ENCODE results near the gene AUTS2. TPM values are rescaled to one million over a fixed set of nuclear protein-coding genes. Genes with fewer than 3 reads are reported as not detected.
"Not testable (repeated sequence)": the region's sequence is repeated elsewhere in the genome, so short reads cannot be mapped to it uniquely, and the experiment has no call there.

AUTS2 gene
- total RNA-seq, 1 donor from 2014 or later: 94.1 TPM

DNA sequence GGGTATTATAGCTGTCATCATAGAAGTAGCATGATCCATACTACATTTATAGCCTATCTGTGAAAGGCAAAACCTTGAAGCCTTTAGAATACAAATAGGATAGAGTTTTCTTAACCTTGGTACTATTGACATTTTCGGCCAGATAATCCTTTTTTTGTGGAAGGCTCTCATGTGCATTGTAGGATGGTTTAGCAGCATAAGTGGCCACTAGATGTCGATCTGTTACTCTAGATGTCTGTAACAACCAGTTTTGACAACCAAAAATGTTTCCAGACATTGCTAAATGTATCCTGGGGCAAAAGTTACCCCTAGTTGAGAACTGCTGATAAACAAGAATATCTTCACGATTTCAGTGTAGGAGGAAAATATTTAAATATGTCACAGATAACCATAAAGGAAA is 1214.2 kb downstream of the AUTS2 start:
- H3K27me3 Mint-ChIP-seq: peaks cover 6% of the 10 kb centered on the region
- no peaks in the 10 kb centered on the region for H3K4me1 Mint-ChIP-seq (ENCODE audit: unreplicated experiment)
- no peak overlapping the region for H3K27ac Mint-ChIP-seq
- H3K4me3 Mint-ChIP-seq: no peak overlapping the region
- DNase-seq (ENCODE audit: extremely low spot score, unreplicated experiment): no peak
- H3K36me3 Mint-ChIP-seq: no peaks in the 10 kb centered on the region
- no peaks in the 10 kb centered on the region for H3K9me3 Mint-ChIP-seq
- TF ChIP-seq, protein P1, sequence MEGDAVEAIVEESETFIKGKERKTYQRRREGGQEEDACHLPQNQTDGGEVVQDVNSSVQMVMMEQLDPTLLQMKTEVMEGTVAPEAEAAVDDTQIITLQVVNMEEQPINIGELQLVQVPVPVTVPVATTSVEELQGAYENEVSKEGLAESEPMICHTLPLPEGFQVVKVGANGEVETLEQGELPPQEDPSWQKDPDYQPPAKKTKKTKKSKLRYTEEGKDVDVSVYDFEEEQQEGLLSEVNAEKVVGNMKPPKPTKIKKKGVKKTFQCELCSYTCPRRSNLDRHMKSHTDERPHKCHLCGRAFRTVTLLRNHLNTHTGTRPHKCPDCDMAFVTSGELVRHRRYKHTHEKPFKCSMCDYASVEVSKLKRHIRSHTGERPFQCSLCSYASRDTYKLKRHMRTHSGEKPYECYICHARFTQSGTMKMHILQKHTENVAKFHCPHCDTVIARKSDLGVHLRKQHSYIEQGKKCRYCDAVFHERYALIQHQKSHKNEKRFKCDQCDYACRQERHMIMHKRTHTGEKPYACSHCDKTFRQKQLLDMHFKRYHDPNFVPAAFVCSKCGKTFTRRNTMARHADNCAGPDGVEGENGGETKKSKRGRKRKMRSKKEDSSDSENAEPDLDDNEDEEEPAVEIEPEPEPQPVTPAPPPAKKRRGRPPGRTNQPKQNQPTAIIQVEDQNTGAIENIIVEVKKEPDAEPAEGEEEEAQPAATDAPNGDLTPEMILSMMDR (conservative IDR thresholded peaks at IDR 0.05): peak; percentile 48

DNA sequence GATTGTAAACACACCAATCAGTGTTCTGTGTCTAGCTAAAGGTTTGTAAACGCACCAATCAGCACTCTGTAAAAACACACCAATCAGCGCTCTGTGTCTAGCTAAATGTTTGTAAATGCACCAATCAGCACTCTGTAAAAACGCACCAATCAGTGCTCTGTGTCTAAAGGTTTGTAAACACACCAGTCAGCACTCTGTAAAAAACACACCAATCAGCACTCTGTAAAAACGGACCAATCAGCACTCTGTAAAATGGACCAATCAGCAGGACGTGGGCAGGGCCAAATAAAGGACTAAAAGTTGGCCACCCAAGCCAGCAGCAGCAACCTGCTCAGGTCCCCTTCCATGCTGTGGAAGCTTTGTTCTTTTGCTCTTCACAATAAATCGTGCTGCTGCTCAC is 1224.2 kb downstream of the AUTS2 start:
- H3K27me3 Mint-ChIP-seq: peaks cover 11% of the 10 kb centered on the region
- not testable (repeated sequence) for H3K9me3 Mint-ChIP-seq; H3K4me1 Mint-ChIP-seq (ENCODE audit: unreplicated experiment); H3K36me3 Mint-ChIP-seq; H3K27ac Mint-ChIP-seq; DNase-seq (ENCODE audit: extremely low spot score, unreplicated experiment); H3K4me3 Mint-ChIP-seq

DNA sequence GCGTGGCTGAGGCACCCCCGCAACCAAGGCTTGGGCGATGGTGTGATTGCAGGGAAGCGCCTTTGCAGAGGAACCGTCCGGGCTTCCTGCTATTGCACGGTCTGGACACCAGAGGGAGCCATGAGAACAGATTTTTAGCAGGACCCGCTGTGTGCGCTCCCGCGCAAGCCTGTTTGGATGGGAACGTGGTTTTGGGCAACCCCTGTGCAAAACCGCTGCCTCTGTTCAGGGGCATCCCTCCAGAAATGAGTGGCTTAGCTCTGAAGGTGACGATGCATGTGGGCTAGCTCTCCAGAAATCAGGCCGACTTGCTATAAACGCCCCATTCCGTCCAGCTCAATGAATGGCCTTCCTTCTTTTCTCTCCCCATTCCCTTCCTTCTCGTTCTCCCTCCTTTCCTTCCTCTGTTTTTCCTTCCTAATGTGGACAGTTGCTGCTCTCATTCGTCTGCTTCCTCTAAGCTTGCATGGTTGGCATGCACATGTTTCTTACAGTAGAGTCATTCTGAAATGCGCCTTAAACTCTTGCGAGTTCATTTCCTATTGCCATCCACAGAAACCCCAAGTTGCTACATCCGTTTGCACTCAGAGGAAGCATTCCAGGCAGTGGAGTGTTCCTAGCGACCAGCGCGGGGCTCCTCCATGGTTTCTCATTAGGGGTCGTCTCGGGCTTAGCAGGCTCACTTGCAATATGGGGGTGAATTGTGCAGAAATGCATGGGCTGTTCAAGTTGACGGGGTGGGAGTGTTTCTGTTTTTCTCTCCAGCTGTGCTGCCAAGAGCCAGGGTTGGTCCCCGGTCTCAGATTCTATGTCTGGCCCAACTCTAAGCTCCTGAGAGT is 1231.2 kb downstream of the AUTS2 start:
- peak; percentile 75 for DNase-seq (ENCODE audit: extremely low spot score, unreplicated experiment)
- Mint-ChIP-seq H3K4me1 (ENCODE audit: unreplicated experiment) (peaks cover 9% of the 10 kb centered on the region), H3K27me3 (peaks cover 20% of the 10 kb centered on the region), H3K9me3 (no peaks in the 10 kb centered on the region), H3K27ac (no peak overlapping the region), H3K4me3 (peak overlapping the region; percentile 79), H3K36me3 (no peaks in the 10 kb centered on the region)
- TF ChIP-seq, protein P1 (conservative IDR thresholded peaks at IDR 0.05): peak; percentile 90

DNA sequence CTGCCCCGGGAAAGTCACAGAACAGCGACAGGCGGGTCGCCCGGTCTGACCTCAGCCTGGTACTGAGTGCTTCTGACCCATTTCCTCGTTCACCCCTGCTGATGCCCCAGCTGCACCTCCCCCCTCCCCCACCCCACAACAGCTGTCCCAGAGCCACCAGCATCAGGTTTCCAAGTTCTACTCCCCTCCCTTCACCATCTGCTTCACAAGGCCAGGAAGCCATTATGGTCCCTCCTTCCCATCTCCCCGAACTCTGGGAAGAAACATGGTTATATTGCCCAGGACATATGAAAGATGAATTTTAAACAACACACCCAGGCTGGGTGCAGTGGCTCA is 1231.8 kb downstream of the AUTS2 start:
- no peak overlapping the region for H3K4me3 Mint-ChIP-seq

DNA sequence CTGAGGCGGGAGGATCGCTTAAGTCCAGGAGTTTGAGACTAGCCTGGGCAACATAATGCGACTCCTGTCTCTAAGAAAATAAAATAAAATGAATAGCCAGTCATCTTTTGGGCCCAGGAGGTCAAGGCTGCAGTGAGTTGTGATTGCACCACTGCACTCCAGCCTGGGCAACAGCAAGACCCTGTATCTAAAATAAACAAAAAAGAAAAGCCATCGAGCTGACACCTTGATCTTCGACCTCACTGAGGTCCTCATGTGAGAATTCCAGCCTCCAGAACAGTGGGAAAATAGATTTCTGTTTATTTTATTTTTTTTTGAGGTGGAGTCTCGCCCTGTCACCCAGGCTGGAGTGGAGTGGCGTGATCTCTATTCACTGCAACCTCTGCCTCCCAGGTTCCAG is 1232.2 kb downstream of the AUTS2 start:
- Mint-ChIP-seq H3K36me3 (no peaks in the 10 kb centered on the region), H3K27ac (no peak overlapping the region), H3K4me1 (ENCODE audit: unreplicated experiment) (peaks cover 9% of the 10 kb centered on the region), H3K27me3 (peaks cover 15% of the 10 kb centered on the region), H3K9me3 (peaks cover 4% of the 10 kb centered on the region), H3K4me3 (no peak overlapping the region)
- no peak for DNase-seq (ENCODE audit: extremely low spot score, unreplicated experiment)
- TF ChIP-seq, protein P1 (conservative IDR thresholded peaks at IDR 0.05): no peak

More for the DNA sequence above, 1231.8 kb downstream of the AUTS2 start:
- no peak for DNase-seq (ENCODE audit: extremely low spot score, unreplicated experiment)
- H3K36me3 Mint-ChIP-seq: no peaks in the 10 kb centered on the region
- H3K27ac Mint-ChIP-seq: no peak overlapping the region
- peaks cover 9% of the 10 kb centered on the region for H3K4me1 Mint-ChIP-seq (ENCODE audit: unreplicated experiment)
- TF ChIP-seq, protein P1 (conservative IDR thresholded peaks at IDR 0.05): no peak
- H3K27me3 Mint-ChIP-seq: peaks cover 19% of the 10 kb centered on the region
- H3K9me3 Mint-ChIP-seq: peaks cover 4% of the 10 kb centered on the region

DNA sequence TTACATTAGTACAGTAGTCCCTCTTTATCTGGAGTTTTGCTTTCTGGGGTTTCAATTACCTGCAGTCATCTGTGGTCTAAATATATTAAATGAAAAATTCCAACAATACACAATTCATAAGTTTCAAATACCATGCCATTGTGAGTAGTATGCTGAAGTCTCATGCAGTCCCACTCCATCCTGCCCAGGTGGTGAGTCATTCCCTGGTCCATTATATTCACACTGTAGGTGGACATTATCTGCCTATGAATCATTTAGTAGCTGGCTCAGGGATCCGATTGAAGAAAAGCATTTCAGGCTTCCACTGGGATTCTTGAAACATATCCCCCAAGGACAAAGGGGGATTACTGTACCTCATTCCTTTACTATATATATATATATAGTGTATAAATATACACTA is 1235.5 kb downstream of the AUTS2 start:
- peaks cover 4% of the 10 kb centered on the region for H3K9me3 Mint-ChIP-seq
- DNase-seq (ENCODE audit: extremely low spot score, unreplicated experiment): no peak
- H3K4me3 Mint-ChIP-seq: no peak overlapping the region
- H3K27me3 Mint-ChIP-seq: peaks cover 9% of the 10 kb centered on the region
- no peaks in the 10 kb centered on the region for H3K36me3 Mint-ChIP-seq
- peaks cover 9% of the 10 kb centered on the region for H3K4me1 Mint-ChIP-seq (ENCODE audit: unreplicated experiment)
- TF ChIP-seq, protein P1 (conservative IDR thresholded peaks at IDR 0.05): no peak
- no peak overlapping the region for H3K27ac Mint-ChIP-seq
